GM23248 (cell line): ENCODE measurements around the gene CACNB2.

ENCODE experiments used
- EZH2 ChIP-seq: fragments of 200-600 bp; sonication (generic); IDR thresholded peaks from 2 replicates; pipeline ENCODE4 v1.6.1; 2018; ENCODE audit warnings: antibody characterized with exemption, mild to moderate bottlenecking; ENCODE audit not compliant: insufficient read depth, poor library complexity, severe bottlenecking
- EZH2phosphoT487 ChIP-seq: fragments of 200-600 bp; sonication (generic); IDR thresholded peaks from 2 replicates; pipeline ENCODE4 v1.6.1; 2018; ENCODE audit warnings: antibody characterized with exemption, moderate library complexity, mild to moderate bottlenecking, low read depth; ENCODE audit not compliant: insufficient read depth

DNA sequence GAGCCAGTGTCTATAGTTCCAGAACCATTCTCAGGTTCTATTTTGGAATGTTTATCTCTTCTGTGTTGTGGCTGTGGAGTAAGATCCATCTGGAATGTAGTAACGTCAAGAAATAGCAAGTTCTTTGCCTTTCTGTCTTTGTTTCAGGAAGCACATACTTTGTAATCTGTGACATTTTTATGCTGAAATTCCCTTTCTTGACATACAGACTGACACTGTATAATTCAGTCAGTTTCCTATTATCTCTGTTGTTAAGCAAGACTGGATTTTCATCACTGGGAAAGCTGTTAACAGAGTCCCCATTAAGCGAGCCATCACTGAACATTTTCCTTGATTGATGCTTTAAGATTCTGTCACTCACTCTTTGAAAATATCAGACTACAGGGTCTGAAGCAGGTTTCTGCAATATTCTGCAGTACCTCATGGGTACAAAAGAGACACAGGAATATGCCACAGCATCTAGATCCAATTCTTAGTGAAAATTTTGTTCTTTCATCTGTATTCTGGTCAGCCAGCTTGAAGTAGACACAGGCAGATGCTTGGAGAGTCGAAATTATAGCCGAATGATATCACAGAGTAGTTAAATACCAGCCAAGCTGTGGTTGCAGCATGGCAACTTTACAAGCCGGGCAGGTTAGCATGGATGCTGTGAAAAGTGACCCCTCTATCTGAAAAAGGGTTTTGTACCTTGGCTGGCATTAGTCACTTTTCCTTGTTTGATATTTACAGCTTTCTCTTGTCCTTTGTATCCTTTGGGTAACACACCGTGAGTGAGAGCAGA lies 62.6 kb downstream of the CACNB2 start:
- TF ChIP-seq EZH2phosphoT487 (no peak), EZH2 (no peak)
